Stimulated activated CD4-positive, alpha-beta T cell treated with anti-CD3 and anti-CD28 coated beads, Interleukin-2, amount 100 ng/mL, for 24 hours (primary cell): Measurements from ENCODE around the gene DYNLRB1.

Experiments
- DNase-seq, 2 donors: peaks; one replicate each; pipeline ENCODE4 v3.0.0-alpha.2; 2020

Gene DYNLRB1

GRCh38 chr20:34535301-34535840 lies 19.1 kb downstream of the DYNLRB1 start:
- no peak for DNase-seq

DNA sequence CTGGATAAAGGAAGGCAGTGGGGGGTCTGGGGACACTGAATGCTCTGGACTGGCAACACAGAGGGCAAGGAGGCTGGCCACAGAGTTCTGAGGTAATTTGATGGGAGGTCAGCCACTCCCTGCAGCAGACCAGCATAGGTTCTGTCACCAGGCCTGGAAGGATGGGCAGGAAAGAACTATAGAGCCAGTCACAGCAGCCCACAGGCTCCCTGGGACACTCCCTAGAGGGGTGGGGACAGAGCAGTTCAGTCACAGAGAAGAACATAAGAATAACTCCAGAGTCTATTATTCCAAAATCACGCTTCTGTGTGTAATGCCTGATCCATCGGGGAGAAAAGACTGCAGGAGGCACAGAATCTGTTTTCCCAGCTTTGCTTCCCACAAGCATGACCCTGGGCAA lies 19.6 kb downstream of the DYNLRB1 start:
- no peak for DNase-seq

GRCh38 chr20:34536798-34537394 lies 20.7 kb downstream of the DYNLRB1 start:
- peak; percentile 59 to 68 for DNase-seq

DNA sequence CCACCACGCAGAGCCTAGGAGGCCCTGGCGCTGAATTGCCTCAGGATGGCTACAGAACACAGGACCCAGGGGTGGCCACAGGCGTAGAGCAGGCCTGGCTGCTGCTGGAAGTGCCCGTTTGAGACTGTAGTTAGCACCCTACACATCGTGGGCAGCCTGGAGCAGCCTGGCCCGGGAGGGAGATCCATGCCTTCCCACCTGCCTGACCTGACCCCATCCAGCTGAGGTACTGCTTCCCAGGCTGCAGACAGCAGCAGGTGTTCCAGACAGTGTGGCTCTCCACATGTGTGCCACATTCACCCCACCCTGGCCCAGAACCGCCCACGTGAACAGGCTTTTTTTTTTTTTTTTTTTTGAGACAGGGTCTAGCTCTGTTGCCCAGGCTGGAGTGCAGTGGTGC lies 21.4 kb downstream of the DYNLRB1 start:
- DNase-seq: no peak

DNA sequence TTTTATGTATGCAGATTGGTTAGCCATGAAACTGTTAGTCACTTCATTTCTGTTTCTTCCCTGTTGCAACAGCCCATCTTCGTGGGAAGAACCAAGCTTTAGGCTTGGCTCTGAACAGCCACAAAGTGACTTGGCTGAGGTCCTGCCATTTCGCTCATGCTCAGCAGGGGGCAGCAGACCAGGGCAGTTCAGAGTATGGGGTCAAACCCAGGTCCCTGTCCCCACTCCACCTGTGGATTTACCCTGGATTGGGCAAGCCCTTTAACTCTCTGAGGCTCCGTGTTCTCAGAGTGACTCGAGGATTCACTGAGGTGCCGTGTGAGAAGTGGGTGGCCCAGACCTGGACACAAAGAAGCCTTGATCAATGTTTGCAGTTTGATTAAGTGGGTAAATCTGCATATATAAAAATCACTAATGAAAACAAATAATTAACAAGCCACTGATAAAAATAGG lies 22.5 kb downstream of the DYNLRB1 start:
- peak; percentile 66 to 70 for DNase-seq

DNA sequence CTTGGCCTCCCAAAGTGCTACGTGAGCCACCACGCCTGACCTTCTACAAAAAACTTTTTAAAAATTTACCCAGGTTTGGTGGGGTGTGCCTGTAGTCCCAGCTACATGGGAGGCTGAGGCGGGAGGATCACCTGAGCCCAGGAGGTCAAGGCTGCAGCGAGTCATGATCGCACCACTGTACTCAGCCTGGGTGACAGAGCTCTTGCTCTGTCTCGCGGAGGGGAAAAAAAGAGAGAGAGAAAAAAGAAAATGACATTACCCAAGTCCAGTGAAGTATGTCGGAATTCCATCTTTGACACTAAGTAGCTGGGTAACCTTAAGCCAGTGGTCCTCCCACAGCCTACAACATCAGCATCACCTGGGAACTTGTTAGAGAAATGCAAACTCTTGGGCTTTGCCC lies 23.5 kb downstream of the DYNLRB1 start:
- DNase-seq: no peak

DNA sequence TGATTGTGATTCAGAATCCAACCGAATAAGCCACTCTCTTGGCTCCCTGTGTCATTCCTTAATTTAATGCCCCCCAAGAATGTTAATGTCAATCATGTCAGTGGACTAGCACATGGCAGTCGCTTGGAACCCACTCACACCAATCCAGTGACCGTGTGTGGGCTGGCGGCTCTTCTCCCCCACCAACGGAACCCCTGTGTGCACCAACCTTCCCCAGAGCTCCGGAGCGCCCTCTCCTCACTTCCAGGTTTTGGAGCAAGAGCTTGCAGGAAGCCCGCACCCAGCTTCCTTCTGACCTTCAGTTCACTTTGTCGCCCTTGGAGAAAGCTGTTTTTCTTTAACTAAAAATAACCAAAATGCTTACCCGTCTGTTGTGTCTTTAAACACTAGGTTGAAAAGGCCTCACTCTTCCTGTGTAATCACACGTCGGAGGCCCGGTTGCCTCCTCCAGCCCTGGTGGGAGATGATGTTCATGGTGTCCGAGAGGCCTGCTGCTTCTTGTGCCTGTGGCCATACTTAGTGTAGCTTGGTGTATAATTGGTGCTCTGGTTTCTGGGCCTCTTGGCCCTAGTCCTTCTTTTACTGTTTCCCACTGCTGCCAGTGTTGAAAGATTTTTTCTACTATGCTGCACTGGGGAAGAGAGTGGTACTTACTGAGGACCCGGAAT lies 24.5 kb downstream of the DYNLRB1 start:
- no peak for DNase-seq

DNA sequence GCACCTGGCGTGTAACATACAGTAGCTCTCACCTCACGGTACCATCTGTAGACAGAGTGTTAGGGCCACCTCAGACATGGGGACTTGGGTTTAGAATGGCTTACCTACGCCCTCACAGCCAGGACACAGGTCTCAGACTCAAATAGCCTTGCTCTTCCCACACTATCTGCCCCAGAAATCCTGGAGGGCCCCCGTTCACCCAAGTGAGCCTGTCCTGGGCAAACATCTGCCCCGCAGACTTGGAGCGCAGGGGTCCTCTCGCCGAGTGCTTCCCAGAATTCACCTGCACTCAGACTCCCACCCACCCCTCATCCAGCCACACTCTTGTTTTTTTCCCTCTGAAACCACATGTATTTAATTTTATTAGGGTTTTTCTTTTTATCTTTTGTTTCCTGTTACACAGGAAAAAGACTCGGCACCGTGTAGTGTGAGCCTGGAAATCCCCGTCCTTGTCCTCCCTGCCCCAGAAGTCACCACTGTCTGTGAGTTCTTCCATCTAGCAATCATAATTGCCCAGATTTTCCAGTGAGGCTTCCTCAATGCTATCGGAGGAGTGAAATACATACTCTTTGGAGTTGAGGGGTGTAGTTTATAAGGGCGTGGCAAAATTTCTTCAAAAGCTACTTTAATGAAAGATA lies 25.2 kb downstream of the DYNLRB1 start:
- peak; percentile 25 to 36 for DNase-seq

DNA sequence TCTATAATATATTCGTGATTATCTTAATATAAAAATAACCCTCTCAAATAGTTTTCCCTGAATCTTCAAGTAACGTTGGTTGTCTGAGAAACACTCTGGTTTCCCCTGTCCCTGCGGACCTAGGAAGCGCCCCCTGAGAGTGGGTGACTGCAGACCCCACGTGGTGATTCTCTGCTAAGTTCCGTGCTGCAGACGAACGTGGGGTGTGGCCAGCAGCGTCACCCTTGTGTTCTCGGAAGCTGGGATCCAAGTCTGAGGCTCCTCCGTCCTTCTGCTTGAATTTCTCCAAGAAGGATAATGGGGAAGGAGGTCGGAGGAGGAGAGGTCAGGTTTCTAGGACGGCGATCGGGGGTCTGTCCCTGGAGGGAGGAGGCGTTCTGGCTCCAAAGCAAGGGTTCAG lies 25.7 kb downstream of the DYNLRB1 start:
- DNase-seq: no peak

DNA sequence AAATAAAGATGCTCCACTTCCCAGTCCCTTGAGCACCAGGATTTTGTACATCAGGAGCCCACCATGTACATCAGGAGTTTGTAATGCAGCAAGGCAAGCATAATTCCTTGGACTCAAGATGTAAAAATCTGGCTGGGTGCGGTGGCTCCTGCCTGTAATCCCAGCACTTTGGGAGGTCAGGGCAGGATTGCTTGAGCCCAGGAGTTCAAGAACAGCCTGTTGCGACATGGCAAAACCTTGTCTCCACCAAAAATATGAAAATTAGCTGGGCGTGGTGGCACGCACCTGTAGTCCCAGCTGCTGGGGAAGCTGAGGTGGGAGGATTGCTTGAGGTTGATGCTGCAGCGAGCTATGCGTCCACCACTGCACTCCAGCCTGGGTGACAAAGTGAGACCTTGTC lies 26.2 kb downstream of the DYNLRB1 start:
- no peak for DNase-seq

DNA sequence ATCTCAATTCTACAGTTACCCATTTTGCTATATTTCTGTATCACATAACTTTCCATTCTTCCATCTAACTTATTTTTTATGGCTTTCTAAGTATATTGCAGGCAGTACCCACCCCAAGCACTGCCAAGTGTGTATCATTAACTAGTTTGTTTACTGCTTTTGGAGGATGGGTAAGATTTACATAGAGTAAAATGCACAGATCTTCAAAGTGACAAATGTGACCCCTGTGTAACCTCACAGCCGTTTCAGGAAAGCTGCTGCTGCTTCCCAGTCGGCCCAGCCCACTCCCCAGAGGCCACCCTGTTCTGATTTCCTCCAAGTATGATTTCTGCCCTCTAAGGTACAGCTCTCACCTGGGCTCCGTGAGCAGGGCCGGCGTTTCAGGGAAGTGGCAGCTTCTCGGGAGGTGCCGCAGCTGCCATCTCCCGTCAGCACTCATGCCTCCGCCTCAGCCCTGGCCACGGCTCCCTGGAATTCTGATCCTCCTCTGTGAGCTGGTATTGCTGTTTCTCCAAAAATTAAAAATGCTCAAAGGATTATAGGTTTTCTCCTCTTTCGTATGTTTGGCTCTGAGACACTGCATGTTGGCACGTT lies 27.3 kb downstream of the DYNLRB1 start:
- DNase-seq: no peak

- peak in 1 of 2 donors; percentile 43 for DNase-seq
Observed at GRCh38 chr20:34544109-34544796, 28.0 kb downstream of the DYNLRB1 start.

DNA sequence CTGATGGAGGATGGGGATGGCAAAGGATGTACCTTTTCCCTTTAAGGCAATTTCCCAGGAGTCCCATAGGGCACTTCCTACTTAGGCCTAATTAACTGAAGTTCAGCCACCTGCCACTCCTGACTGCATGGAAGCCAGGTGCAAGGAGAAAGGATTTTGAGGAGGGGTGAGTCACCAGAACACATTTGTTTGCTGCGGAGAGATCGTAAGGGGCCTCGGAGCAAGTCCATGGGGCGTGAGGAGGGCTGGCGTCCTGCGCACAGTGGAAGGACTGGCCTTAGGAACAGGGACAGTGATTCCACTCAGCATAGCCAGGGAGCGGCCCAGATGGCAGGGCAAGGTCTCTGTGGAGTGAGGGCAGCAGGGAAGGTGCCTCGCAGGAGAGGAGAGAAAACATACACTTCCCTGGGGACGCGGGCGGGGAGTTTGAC lies 30.5 kb downstream of the DYNLRB1 start:
- DNase-seq: no peak

DNA sequence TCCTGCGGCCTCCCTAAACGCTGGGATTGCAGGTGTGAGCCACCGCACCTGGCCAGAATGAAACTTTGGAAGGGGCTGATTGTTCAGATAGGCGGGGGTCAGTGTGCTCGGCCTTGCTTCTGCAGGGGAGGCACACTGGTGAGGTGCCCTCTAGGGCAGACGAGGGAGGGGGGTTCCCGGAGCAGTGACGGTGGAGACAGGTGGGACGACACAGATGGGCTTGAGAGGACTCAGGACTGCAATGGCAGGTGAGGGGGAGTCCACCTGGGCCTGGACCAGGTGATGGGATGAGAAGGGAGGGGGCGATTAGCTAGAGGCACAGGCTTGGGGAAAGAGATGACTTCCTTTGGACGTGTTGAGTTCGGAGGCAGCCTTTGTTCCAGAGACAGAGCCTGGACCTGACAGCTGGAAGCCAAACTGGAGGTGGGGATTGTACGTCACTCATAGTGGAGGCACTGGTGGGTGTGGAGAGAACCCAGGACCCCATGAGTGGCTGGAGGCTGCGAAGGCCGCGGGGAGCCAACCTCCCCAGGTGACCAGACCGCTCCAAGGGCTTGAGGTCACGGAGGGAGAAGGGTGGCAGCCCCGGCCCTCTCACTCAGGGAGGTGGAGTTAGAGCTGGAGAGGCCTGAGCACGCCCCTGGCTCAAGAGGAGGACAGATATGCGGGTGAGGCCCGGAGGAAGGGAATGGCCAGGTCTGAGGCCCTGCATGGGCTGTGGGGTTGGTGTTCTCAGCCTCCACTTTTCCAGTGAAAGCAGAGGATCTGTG lies 31.8 kb downstream of the DYNLRB1 start:
- DNase-seq: no peak

GRCh38 chr20:34549291-34549928 lies 33.2 kb downstream of the DYNLRB1 start:
- DNase-seq: no peak

DNA sequence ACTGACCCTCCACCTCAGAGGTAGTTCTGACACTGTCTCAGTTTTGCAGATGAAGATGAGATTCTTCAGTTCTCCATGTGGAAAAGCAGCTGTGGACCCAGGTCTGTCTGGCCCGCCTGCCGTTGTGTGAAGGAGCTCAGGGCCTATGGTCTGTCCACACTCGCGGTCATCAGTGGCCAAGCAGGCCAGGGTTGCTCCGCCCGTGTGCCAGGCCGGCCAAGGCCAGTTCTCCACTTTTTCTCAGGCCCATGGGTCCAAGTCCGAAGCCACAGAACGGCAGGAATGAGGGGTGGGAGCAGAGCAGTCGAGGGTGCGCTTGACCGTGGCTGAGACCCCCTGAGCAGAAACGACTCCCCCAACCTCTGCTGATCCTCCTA lies 33.7 kb downstream of the DYNLRB1 start:
- DNase-seq: no peak

DNA sequence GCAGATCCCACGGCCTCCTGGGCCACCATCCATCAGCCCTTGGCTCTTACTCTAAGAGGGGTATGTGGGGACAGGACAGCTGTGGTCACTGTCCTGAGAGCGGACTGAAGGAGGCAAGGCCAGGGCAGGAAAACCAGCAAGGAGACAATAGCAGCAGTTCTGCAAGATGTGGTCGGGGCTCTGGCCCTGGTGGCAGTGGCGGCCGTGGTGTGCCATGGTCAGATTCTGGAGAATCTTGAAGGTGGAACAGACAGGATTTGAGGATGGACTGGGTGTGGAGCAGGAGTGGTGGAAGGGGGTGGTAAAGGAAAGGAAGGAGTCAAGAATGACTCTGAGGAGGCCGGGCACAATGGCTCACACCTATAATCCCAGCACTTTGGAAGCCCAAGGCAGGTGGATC lies 36.3 kb downstream of the DYNLRB1 start:
- DNase-seq: no peak

GRCh38 chr20:34553366-34553867 lies 37.2 kb downstream of the DYNLRB1 start:
- DNase-seq: no peak

- no peak for DNase-seq
Observed at GRCh38 chr20:34557936-34558319, 41.7 kb downstream of the DYNLRB1 start.

DNA sequence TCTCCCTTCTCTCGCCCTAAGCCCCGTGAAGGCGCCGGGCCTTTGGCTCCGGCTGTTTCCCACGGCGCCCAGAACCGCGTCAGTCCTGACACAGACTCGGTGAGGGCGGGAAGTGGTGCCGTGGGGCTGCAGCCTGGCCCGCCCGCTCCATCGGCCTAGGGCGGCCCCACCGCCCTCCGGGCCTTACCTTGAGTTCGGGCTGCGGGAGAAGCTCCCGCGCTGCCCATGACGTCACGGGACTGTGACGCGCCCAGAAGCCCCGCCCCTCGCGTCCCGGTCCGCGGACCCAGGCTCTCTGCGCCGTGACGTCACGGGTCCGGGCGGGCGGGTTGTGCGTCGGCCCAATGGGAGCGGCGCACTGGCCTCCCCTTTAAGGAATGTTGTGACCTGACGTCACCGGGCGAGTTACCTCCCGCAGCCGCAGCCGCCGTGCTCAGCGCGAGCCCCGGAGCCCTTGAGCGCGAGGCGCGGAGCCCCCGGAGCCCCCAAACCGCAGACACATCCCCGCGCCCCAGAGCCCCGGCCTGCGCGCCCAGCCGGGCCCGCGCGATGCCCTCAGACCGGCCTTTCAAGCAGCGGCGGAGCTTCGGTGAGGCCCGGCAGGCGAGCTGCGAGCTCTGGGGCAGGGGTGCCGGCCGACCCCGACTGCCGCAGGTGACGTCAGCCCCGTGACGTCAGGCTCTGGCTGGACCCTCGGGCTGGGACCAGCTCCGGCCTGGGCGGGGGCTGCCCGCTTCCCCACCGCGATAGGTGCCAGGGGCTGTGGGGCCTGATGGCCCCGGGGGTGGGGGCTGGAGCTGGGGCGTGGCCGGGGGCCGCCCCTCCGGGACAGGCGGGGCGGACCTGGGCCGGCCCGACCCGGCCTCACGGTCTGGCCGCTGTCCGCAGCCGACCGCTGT lies 42.3 kb downstream of the DYNLRB1 start, which contains the start of gene MAP1LC3A:
Gene MAP1LC3A, plus strand, starts transcription at position 399 of the 899 bp plus-strand sequence. Its CDS starts 151 bp downstream, at position 550.
- DNase-seq: peak; percentile 93
